Left renal cortex interstitium (tissue), 4 donors: ENCODE results near the gene CDH18. TPM values are rescaled to one million over a fixed set of nuclear protein-coding genes. Genes with fewer than 3 reads are reported as not detected.

Experiments used
- DNase-seq, 4 donors: peaks; one replicate each; pipeline ENCODE4 v3.0.0-alpha.2; 2013; ENCODE audit warnings: low read depth in 4 of 4, low spot score in 2 of 4, missing footprints in 1 of 4
- polyA plus RNA-seq, 4 donors: library from polyadenylated mRNA; unstranded; fragments of 120-200 nt; gene quantifications; one replicate each; pipeline ENCODE4 v1.2.1, GENCODE V29; 2013; ENCODE audit not compliant: insufficient read length in 4 of 4

The CDH18 gene
- polyA plus RNA-seq, 4 donors, result 0.84 to 1.2 (median 0.96) TPM

DNA sequence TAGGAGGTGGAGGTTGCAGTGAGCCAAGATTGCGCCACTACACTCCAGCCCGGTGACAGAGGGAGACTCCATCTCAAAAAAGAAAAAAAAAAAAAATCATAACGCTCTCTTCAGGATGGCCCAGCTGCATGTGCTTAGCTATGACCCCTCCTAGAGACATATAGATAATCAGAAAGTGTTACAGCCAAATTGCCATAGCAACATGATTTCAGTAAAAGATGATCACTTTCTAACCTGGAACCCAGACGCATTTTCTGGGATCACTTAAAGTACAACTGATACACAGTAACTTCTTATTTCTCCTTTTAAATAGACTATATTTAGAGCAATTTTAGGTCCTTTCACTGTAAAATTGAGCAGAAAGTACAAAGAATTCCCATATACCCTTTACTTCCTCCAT is 372.9 kb downstream of the CDH18 start:
- DNase-seq, result no peak

DNA sequence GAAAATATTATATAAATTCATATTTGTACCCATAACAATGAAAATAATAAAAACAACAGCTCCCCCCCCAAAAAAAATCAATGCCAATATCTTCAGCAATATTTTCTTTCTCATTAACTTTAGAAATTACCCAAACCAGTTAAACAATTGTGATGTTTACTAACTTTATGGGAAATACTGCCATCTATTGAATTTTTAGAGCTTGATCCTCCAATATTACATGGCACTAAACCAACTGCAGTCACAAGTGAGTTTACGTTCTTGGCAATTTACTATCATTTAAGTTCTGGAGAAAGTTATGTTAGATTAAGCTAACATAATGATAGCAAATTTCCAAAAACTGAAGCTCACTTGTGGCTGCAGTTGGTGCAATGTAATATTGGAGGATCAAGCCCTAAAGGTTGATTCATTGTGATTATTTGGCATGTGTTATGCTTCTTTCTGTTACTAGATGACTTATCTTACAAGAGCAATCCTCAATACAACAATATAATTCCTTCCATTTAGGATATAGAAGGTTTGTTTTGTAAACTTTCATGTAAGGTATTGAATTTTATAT is 379.5 kb downstream of the CDH18 start:
- DNase-seq, result no peak

- DNase-seq, result no peak
These were observed 382.1 kb downstream of the CDH18 start for GRCh38 chr5:19605846-19606407.

GRCh38 chr5:19584131-19584530 is 403.9 kb downstream of the CDH18 start:
- DNase-seq, result no peak

DNA sequence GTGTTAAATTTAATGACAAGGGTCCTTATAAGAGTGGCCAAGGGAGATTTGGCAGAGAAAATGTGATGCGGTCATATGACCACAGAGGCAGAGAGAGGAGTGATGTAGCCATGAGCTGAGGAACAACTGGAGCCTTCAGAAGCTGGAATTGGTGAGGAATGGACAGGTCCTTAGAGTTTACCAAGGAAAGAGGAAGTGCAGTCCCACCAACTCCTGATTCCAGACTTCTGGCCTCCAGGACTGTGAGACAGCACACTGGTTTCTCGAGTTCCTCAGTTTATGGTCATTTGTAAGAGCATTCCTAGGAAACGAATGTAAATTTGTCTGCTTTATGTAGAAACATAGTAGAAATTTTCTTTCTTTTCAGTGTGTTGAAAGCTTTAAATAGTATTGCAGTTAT is 410.1 kb downstream of the CDH18 start:
- no peak for DNase-seq

DNA sequence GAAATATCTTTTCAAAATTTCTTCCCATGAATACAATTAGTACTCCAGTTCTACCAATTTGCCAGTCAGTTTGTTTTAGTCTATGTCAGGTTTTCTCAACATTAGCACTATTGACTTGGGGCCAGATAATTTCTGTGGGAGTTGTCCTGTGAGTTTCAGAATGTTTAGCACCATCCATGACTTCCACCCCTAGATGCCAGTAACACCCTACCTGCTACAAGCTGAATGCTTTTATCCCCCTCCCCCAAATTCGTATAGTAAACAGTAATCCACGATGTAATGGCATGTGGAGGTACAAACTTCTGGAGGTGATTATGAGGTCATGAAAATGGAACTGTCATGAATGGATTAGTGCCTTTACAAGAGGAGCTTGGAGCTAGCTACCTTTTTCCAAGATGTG is 420.0 kb downstream of the CDH18 start:
- DNase-seq, result no peak

DNA sequence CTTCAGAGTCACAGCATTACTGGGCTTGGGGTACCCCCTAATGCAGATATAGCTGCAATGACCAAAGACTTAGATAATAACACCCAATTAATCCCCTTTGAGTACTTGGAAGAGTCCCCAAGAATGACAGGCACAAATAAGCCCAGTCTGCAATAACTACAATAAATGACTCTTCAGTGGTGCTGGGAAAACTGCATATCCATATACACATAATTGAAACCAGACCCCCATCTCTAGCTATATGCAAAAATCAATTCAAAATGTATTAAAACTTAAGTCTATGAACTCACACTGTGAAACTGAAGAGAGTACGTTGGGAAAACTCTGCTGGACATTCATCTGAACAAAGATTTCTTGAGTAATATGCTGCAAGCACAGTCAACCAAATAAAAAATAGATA is 422.5 kb downstream of the CDH18 start:
- DNase-seq, result no peak

GRCh38 chr5:19564036-19564435 is 424.0 kb downstream of the CDH18 start:
- no peak for DNase-seq

DNA sequence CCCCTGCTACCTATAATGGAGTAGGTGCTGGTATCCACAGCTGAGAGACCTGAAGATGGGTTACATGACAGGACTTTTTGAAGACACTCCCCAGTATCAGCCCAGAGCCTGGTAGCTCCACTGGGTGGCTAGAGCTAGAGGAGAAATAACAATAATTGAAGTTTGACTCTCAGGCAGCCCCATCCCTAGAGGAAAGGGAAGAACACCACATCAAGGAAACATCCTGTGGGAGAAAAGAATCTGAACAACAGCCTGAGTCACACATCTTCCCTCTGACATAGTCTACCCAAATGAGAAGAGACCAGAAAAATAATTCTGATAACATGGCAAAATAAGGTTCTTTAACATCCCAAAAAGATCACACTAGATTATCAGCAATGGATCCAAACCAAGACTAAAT is 432.1 kb downstream of the CDH18 start:
- no peak for DNase-seq

GRCh38 chr5:19555436-19555835 is 432.6 kb downstream of the CDH18 start:
- DNase-seq, result no peak

GRCh38 chr5:19554524-19554923 is 433.5 kb downstream of the CDH18 start:
- DNase-seq, result no peak

DNA sequence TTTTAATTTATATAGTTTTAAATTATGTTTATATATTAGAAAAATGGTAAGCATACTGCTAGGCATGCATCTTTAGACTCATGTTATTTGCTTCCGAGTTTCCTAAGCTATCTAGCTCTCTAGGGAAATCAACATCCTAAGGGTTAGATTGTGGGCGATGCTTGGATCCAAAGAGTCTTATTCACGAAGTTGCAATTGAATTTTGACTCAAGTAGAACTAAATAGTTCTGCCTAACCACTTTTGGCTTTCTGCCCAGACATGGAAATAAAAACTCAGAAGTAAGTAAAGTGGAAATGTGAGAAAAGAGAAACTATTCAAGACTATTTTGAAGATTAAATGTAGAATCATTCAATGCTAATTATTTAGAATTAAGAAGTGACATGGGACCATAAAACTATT is 440.4 kb downstream of the CDH18 start:
- DNase-seq, result peak in 1 of 4 donors; percentile 16

GRCh38 chr5:19546521-19546920 is 441.5 kb downstream of the CDH18 start:
- no peak for DNase-seq

- DNase-seq, result no peak
These were observed 449.4 kb downstream of the CDH18 start for GRCh38 chr5:19538607-19539006.

GRCh38 chr5:19536387-19536786 is 451.6 kb downstream of the CDH18 start:
- DNase-seq, result no peak

GRCh38 chr5:19534751-19535150 is 453.2 kb downstream of the CDH18 start:
- no peak for DNase-seq

DNA sequence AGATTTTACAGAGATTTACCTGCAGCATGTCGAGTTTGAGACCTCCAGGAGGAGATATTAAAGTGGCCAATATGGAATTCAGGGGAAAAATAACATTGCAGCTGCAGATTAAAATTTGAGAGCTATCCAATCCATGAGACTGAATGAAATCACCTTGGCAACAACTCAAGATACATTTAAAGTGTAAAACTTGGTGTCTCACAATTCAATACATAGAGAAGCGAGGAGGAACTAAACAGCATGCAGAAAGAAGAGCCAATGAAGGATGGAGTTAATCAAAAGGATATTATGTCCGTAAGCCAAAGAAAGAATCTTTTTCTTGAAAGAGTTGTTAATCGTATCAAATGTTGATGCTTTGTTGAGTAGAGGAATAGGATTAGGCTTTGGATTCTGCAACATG is 455.1 kb downstream of the CDH18 start:
- no peak for DNase-seq

GRCh38 chr5:19531374-19531952 is 456.5 kb downstream of the CDH18 start:
- no peak for DNase-seq

GRCh38 chr5:19519448-19519847 is 468.6 kb downstream of the CDH18 start:
- no peak for DNase-seq

GRCh38 chr5:19498852-19499251 is 489.1 kb downstream of the CDH18 start:
- DNase-seq, result no peak

DNA sequence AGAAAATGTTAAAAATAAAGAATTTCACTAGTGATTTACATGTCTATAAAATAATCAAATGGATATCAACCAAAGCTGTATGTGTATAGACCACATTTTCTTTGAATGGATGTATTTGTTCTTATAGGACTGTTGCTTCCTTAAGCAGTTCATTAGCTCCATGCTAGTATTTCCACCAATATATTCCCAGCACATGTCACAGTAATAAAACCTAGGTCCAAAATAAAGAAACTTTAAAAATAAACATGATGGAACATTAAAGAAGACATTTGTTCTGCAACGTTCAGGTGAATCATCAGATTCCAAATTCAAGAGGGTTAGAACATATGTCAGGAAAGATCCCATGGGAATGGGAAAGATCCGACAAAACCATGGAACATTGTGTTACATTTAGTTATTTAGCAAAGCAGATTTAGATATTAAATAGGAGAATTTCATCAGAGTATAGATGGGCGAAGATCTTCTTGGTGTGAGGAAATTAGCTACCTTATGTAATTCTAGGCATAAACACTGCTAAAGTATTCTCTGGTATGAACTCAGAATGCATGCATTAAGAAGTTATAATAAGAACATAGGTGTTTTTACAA is 490.7 kb downstream of the CDH18 start:
- no peak for DNase-seq

DNA sequence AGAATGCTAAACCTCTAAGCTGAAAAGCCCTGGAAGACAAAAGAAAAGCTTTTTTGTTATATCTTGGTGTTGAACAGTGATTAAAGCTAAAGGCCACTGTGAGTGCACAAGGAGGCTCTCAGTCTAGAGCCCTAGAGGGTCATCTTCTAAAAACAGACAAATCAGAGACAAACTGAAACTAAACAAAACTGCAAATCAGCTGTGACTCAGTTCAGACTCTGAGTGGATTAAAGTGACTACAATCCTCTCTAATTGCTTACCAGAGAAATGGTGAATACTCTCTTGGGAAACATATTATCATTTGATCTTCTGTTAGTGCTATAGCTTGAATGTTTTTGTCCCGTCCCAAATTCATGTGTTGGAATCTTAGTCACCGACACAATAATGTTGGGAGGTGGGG is 491.9 kb downstream of the CDH18 start:
- no peak for DNase-seq
